Lower lobe of right lung (tissue), 2 donors: ENCODE results near the gene ALDH1B1. TPM values are rescaled to one million over a fixed set of nuclear protein-coding genes. Genes with fewer than 3 reads are reported as not detected.
A peak's percentile ranks its signal among the peaks of the same experiment; 100 is the strongest.

ENCODE experiments used
- ATAC-seq, 2 donors: fragments of 200-7000 bp; cut with Tn5 transposase; one replicate each; pipeline ENCODE4 v1.9.1; 2020 to 2022; ENCODE audit warnings: mild to moderate bottlenecking in 2 of 2, moderate library complexity in 2 of 2
- DNase-seq: peaks from one replicate; pipeline ENCODE4 v3.0.0-alpha.2; 2020
- H3K27ac ChIP-seq: fragments of 200-600 bp; one replicate; pipeline ENCODE4 v1.8.0; 2022
- H3K27me3 ChIP-seq: fragments of 200-600 bp; one replicate; pipeline ENCODE4 v1.8.0; 2022; ENCODE audit warnings: low read depth
- H3K36me3 ChIP-seq: fragments of 200-600 bp; one replicate; pipeline ENCODE4 v1.8.0; 2022; ENCODE audit warnings: mild to moderate bottlenecking
- H3K4me1 ChIP-seq: fragments of 200-600 bp; one replicate; pipeline ENCODE4 v1.8.0; 2022
- H3K4me3 ChIP-seq: fragments of 200-600 bp; one replicate; pipeline ENCODE4 v1.8.0; 2022; ENCODE audit warnings: mild to moderate bottlenecking
- H3K9me3 ChIP-seq: fragments of 200-600 bp; one replicate; pipeline ENCODE4 v1.8.0; 2022
- intact Hi-C: fragments of 100-400 bp; cut with DNase I; formaldehyde crosslinking; loops from one replicate; pipeline ENCODE4 v1.11.0; 2022
- long read RNA-seq: library from polyadenylated mRNA; unstranded; transcript quantifications from one replicate; pipeline ENCODE4 v2.0.0, GENCODE V29; 2021
- total RNA-seq: library from RNA; stranded (reverse); fragmentation: NEBNext Ultra II Directional; extraction: Animal tissue kit (Norgen Biotek cat#: 25700); gene quantifications from one replicate; pipeline ENCODE4 v1.2.1, GENCODE V29; 2021
- TF ChIP-seq, protein P1 (sequence below): fragments of 200-600 bp; IDR thresholded peaks from one replicate; pipeline ENCODE4 v1.8.0; 2022; ENCODE audit warnings: antibody characterized with exemption, mild to moderate bottlenecking
- donor health status: DM: no; HTN: yes; CAD: no; lungs with severe emphysema.

Gene ALDH1B1
- total RNA-seq = 10.8 TPM
- long read RNA-seq, transcript ALDH1B1-201 (2 exons, 3,066 nt) = major isoform, 22 of 25 reads
- long read RNA-seq, partial matches to known transcripts = 2 of 25 reads
- long read RNA-seq, other reads (novel, unspliced or antisense) = 0 of 25 reads

- Histone ChIP-seq H3K27me3 (no peaks in the 10 kb centered on the region), H3K4me1 (peaks cover 10% of the 10 kb centered on the region), H3K36me3 (peaks cover 15% of the 10 kb centered on the region), H3K4me3 (peak within 1 kb of the TSS; percentile 84), H3K27ac (peak within 1 kb of the TSS; percentile 63), H3K9me3 (no peaks in the 10 kb centered on the region)
- ATAC-seq (peak; percentile 99), DNase-seq (peak; percentile 92)
- intact Hi-C loops = no loop called here
- TF ChIP-seq, protein P1, sequence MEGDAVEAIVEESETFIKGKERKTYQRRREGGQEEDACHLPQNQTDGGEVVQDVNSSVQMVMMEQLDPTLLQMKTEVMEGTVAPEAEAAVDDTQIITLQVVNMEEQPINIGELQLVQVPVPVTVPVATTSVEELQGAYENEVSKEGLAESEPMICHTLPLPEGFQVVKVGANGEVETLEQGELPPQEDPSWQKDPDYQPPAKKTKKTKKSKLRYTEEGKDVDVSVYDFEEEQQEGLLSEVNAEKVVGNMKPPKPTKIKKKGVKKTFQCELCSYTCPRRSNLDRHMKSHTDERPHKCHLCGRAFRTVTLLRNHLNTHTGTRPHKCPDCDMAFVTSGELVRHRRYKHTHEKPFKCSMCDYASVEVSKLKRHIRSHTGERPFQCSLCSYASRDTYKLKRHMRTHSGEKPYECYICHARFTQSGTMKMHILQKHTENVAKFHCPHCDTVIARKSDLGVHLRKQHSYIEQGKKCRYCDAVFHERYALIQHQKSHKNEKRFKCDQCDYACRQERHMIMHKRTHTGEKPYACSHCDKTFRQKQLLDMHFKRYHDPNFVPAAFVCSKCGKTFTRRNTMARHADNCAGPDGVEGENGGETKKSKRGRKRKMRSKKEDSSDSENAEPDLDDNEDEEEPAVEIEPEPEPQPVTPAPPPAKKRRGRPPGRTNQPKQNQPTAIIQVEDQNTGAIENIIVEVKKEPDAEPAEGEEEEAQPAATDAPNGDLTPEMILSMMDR = peak; percentile 6
Observed at GRCh38 chr9:38392235-38393127, at the start of gene ALDH1B1. ALDH1B1 (plus strand) TSS chr9:38392702; CDS start chr9:38395749, 3,047 bp downstream.

DNA sequence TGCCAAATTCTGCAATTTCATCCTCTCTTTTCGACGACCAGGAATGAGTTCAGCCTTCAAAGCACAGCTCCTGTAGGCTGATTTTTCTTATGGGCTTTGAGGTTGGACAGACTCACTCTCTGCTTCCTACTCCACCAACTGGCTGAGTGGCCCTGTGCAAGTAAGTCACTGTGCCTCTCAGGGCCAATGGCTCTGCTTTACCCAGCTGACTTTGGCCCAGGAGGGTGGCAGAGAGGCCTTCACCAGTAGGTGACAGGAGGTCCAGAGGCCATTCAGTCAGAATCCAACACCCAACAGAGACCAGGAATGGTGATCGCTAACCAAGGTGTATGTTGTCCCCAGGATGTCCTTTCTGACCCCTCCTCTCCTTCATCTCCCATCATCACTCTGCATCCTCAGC lies 49.5 kb upstream of the ALDH1B1 start:
- ATAC-seq (no peak), DNase-seq (no peak)
- Histone ChIP-seq H3K27ac (no peak overlapping the region), H3K4me1 (no peaks in the 10 kb centered on the region), H3K36me3 (no peaks in the 10 kb centered on the region), H3K4me3 (no peak overlapping the region), H3K9me3 (no peaks in the 10 kb centered on the region), H3K27me3 (no peaks in the 10 kb centered on the region)
- TF ChIP-seq, protein P1 = no peak
- intact Hi-C loops = no loop called here

DNA sequence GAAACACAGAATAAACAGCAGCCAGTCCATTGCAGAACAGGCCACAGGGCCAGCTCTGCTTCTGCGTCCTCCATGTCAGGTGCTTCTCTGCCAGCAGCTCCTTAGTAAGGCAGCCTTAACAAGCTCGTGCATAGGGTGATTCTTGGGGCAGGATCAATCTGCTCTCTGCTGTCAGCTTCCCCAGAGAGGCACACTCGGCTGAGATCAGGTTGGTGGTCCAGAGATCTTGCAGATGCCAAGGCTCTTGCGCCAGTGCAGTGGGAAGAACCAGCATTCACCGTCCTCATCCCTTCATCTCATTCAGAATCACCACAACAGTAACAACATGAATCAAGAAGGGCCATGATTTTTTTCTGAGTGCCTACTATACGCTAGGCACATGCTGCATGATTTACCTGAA lies 49.0 kb upstream of the ALDH1B1 start:
- no peak overlapping the region for H3K4me3 ChIP-seq
- no peaks in the 10 kb centered on the region for H3K4me1 ChIP-seq
- H3K27ac ChIP-seq = no peak overlapping the region
- intact Hi-C loops = no loop called here
- no peaks in the 10 kb centered on the region for H3K27me3 ChIP-seq
- H3K36me3 ChIP-seq = no peaks in the 10 kb centered on the region
- no peak for DNase-seq
- no peak for ATAC-seq
- H3K9me3 ChIP-seq = no peaks in the 10 kb centered on the region
- TF ChIP-seq, protein P1 = no peak

- no peaks in the 10 kb centered on the region for H3K27me3 ChIP-seq
- TF ChIP-seq, protein P1 = no peak
- H3K27ac ChIP-seq = no peak overlapping the region
- H3K4me1 ChIP-seq = no peaks in the 10 kb centered on the region
- DNase-seq (no peak), ATAC-seq (no peak)
- intact Hi-C loops = no loop called here
- no peak overlapping the region for H3K4me3 ChIP-seq
- no peaks in the 10 kb centered on the region for H3K9me3 ChIP-seq
- H3K36me3 ChIP-seq = no peaks in the 10 kb centered on the region
Observed at GRCh38 chr9:38344566-38345324, 47.8 kb upstream of the ALDH1B1 start.

DNA sequence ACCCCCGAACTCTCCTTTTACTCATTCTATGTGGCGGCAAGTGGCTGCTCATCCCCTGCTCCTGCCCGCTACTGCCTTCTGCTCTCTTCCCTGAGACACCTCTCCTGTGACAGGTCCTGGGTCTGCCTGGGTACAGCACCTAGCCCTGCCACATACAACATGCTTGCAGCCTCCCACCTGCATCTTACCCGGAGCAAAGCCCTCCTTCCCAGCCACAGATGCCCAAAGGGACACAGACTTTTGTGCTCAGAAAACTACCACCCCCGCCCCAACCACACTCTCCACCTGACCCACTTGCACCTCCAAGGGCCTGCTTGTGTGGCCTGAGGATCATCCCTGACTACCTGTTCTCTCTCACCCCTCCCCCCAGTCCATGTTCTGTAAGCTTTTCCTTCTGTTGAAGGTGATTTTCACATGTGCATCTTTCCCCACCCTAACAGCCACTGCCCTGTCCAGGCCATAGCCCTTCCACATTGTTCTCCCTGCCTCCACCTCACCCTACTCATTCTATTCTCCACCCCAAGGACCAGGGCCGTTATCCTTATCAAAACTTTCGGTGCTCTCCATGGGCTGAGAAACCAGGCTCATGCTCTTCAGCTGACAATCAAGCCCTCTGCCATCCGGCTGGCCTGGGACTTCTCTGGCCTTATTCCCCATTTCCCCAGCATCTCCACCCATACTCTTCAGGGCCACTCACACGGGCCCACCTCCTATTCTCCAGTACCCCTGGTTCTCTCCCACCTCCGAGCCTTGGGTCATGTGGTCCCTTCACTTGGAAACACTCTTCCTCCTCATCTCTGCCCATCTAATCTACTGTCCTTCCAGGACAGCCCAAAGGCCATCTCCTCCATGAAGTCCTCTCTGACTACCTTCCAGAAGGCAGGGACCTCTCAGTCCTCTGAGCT lies 46.4 kb upstream of the ALDH1B1 start:
- ATAC-seq = no peak
- no peak overlapping the region for H3K4me3 ChIP-seq
- TF ChIP-seq, protein P1 = no peak
- intact Hi-C loops = no loop called here
- no peaks in the 10 kb centered on the region for H3K4me1 ChIP-seq
- H3K9me3 ChIP-seq = no peaks in the 10 kb centered on the region
- no peaks in the 10 kb centered on the region for H3K27me3 ChIP-seq
- DNase-seq = no peak
- no peak overlapping the region for H3K27ac ChIP-seq
- H3K36me3 ChIP-seq = no peaks in the 10 kb centered on the region
